ENCODE results near the gene FLOT1. TPM values are rescaled to one million over a fixed set of nuclear protein-coding genes. Genes with fewer than 3 reads are reported as not detected.
A peak's percentile ranks its signal among the peaks of the same experiment; 100 is the strongest.

The FLOT1 gene
- total and polyA plus RNA-seq, 3 donors from 2014 or later: 84.1 to 169 (median 88.1) TPM

DNA sequence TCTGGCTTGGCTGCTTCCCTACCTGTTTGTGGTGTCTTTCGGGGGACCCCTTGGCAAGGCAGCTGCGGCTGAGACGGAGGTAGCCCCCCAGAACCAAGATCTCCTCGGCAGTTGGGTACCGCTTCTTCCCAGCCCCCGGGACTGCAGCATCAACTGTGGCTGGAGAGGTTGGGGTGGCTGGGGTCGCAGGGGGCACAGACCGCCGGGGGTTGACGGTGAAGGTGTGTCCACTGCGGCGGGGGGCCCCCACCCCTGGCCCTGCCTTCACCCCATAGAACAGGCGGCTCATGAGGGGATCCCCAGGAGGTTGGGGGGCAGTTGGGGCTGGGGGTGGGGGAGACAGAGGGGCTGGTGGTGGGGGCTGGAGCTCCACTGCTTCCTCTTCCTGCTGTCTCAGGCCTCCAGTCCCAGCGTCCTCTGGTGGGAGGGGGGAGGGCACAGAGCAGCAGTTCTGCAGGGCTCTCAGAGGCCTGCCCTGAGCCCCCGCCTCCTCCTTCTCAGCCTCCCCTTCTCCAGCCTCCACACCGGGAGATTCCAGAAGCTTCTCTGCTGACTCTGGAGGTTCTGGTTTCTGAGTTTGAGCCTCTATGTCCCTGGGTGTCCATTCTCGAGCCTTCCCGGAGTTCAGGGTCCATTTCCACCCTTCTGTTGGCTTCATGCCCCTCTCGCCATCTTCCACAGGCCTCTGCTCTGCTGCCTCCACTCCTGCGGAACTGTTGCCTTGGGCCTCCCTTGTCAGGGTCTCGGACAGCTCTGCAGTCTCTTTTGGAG lies 57.9 kb downstream of the FLOT1 start:
- Histone ChIP-seq H3K36me3 (ENCODE audit: low read depth, missing control alignments) (no peaks in the 10 kb centered on the region), H3K4me1 (peaks cover 38% of the 10 kb centered on the region), H3K27ac (peak overlapping the region; percentile 89 to 94), H3K27me3 (no peaks in the 10 kb centered on the region), H3K9me3 (no peaks in the 10 kb centered on the region), H3K4me3 (peak overlapping the region; percentile 68 to 76)
- 42 to 57% methylated on average over 10 to 19 of the region's 21 CpGs for WGBS, 2 donors
- intact Hi-C loops (cut with DNase I; ENCODE audit: low total_unique reads): no loop called here
- TF ChIP-seq, protein P1, sequence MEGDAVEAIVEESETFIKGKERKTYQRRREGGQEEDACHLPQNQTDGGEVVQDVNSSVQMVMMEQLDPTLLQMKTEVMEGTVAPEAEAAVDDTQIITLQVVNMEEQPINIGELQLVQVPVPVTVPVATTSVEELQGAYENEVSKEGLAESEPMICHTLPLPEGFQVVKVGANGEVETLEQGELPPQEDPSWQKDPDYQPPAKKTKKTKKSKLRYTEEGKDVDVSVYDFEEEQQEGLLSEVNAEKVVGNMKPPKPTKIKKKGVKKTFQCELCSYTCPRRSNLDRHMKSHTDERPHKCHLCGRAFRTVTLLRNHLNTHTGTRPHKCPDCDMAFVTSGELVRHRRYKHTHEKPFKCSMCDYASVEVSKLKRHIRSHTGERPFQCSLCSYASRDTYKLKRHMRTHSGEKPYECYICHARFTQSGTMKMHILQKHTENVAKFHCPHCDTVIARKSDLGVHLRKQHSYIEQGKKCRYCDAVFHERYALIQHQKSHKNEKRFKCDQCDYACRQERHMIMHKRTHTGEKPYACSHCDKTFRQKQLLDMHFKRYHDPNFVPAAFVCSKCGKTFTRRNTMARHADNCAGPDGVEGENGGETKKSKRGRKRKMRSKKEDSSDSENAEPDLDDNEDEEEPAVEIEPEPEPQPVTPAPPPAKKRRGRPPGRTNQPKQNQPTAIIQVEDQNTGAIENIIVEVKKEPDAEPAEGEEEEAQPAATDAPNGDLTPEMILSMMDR (IDR thresholded peaks at IDR 0.05): no peak
- TF ChIP-seq POLR2A (IDR thresholded peaks at IDR 0.05): no peak
- no peak for DNase-seq

DNA sequence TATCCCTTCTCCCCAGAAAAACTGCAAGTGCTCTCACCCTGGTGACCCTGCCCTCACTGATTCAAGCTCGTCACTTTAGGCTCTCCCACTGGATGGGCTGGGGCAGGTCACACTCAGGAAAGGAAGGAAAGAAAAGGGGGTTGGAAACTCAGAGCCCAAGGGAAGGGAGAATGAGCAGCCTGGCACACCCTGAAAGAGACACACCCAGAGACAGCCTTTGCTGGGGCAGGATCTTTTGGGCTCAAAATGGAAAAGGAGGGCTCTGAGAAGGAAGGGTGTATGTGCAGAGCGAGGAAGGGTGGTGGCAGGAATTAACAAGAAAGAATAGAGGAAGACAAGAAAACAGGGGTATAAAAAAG lies 58.5 kb downstream of the FLOT1 start:
- peaks cover 38% of the 10 kb centered on the region for H3K4me1 ChIP-seq

DNA sequence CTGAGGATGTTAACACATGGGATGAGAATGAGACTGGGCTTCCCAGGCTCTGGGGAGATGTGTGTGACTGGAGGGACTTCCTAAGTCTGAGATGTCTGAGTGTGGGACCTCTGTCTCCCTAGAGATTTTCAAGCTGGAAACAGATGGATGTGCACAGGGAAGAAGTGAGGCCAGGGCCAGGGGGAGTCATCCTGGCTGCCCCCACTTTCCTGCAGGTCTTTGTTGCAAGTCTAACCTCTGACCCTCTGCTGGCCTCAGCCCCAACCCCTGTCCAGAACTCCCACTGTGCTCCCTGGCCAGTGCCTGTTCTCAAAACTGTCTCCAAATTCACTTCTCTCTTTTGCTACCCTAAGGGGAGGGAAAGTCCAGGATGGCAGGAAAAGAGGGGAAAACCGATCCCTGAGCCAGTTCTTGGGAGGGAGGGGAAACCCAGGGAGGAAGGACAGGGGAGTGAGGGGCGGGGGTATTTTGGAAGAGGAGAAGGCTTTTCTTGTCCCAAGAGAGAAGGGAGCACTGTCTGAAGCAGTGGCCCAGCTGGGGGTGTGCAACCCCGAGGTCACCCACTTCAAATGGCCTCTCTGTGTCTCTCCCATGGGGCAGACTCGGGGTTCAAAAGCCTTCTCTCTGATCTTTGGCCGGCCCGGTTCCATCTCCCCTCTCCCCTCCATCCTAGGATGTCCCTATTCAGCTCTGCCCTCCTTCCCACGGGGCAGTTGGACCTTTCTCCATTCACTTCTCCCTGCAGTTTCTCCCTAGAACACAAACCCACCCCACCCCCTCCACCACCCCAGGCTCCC lies 59.1 kb downstream of the FLOT1 start:
- intact Hi-C loops (cut with DNase I; ENCODE audit: low total_unique reads): no loop called here
- no peaks in the 10 kb centered on the region for H3K9me3 ChIP-seq
- TF ChIP-seq, protein P1 (IDR thresholded peaks at IDR 0.05): no peak
- TF ChIP-seq POLR2A (IDR thresholded peaks at IDR 0.05): no peak
- no peaks in the 10 kb centered on the region for H3K36me3 ChIP-seq (ENCODE audit: low read depth, missing control alignments)
- DNase-seq: no peak
- WGBS, 2 donors: 31 to 40% methylated on average over 7 of the region's 7 CpGs
- H3K4me1 ChIP-seq: peaks cover 36% of the 10 kb centered on the region
- peak overlapping the region; percentile 89 to 94 for H3K27ac ChIP-seq
- peak overlapping the region; percentile 68 to 76 for H3K4me3 ChIP-seq
- H3K27me3 ChIP-seq: no peaks in the 10 kb centered on the region

More for the DNA sequence above, 58.5 kb downstream of the FLOT1 start:
- no peaks in the 10 kb centered on the region for H3K36me3 ChIP-seq (ENCODE audit: low read depth, missing control alignments)
- H3K27me3 ChIP-seq: no peaks in the 10 kb centered on the region
- H3K27ac ChIP-seq: peak overlapping the region; percentile 89 to 94
- intact Hi-C loops (cut with DNase I; ENCODE audit: low total_unique reads): no loop called here
- peak overlapping the region; percentile 68 to 76 for H3K4me3 ChIP-seq
- TF ChIP-seq, protein P1 (IDR thresholded peaks at IDR 0.05): no peak
- TF ChIP-seq POLR2A (IDR thresholded peaks at IDR 0.05): no peak
- 28 to 50% methylated on average over 2 of the region's 2 CpGs for WGBS, 2 donors
- no peaks in the 10 kb centered on the region for H3K9me3 ChIP-seq
- no peak for DNase-seq

DNA sequence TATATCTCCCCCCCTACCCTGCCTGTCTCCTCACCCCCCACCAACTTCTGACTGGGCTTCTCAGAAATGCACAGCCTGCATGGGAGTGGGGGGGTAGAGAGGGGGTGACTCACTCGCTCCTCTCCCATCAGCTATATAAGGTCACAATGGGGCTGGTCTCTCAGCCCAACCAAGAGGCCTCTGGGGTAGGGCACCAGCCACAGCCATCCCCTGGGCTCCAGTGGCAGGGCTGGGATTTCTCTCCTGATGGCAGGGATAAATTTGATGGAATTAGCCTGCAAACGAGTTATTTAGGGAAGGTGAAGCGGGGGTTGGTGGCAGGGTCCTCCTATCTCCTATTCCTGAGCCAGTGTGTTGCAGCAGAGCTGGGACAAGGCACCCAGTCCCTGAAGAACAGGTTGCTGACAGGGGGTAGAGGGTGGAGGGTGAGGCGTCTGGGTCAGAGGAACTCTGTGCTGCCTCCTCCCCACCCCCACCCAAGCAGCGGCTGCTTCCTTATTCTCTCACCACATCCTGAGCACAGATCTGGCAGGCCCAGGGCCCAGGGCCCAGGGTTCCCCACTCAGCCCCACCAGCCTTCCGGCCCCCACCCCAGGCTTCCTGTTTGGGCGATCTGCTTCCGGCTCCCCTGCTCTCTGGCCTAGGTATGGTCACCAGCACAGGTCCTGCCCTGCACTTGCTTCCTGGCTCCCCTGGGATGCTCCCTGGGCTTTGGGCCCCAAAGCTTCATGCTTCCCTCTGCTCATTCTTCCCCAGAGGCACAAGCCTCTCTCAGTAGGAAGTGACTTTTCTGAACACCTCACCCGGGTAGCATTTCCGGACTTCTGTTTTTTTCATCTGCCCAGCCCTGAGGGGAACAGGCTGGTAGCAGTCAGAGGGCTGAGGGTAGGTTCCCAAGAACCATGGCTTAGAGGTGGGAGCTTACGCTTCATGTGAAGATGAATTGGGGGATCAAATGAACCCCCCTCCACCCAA lies 60.1 kb downstream of the FLOT1 start:
- peak; percentile 62 for DNase-seq
- 43 to 51% methylated on average over 8 to 11 of the region's 11 CpGs for WGBS, 2 donors
- no peak for TF ChIP-seq POLR2A (IDR thresholded peaks at IDR 0.05)
- intact Hi-C loops (cut with DNase I; ENCODE audit: low total_unique reads): no loop called here
- Histone ChIP-seq H3K4me3 (peak overlapping the region; percentile 68 to 76), H3K27ac (peak overlapping the region; percentile 89 to 94), H3K27me3 (no peaks in the 10 kb centered on the region), H3K36me3 (ENCODE audit: low read depth, missing control alignments) (no peaks in the 10 kb centered on the region), H3K4me1 (peaks cover 29% of the 10 kb centered on the region), H3K9me3 (no peaks in the 10 kb centered on the region)
